Skeletal muscle tissue (tissue), 4 donors: ENCODE results near the gene CACHD1. TPM values are rescaled to one million over a fixed set of nuclear protein-coding genes. Genes with fewer than 3 reads are reported as not detected.
A peak's percentile ranks its signal among the peaks of the same experiment; 100 is the strongest.

Source experiments
- H3K27ac ChIP-seq: one replicate; pipeline ENCODE4 v1.7.0; 2013; ENCODE audit warnings: mild to moderate bottlenecking, low read depth, low read length, inconsistent platforms
- H3K27me3 ChIP-seq, 3 donors: one replicate each; pipeline ENCODE4 v1.7.0; 2013; ENCODE audit warnings: low read length in 3 of 3; ENCODE audit not compliant: control insufficient read depth in 3 of 3, insufficient read depth in 3 of 3
- H3K36me3 ChIP-seq, 3 donors: one replicate each; pipeline ENCODE4 v1.7.0; 2013; ENCODE audit warnings: low read length in 3 of 3; ENCODE audit not compliant: control insufficient read depth in 3 of 3, insufficient read depth in 3 of 3
- H3K4me1 ChIP-seq, 3 donors: one replicate each; pipeline ENCODE4 v1.7.0; 2013; ENCODE audit warnings: low read length in 3 of 3, mild to moderate bottlenecking in 3 of 3; ENCODE audit not compliant: control insufficient read depth in 3 of 3, insufficient read depth in 3 of 3
- H3K4me3 ChIP-seq, 3 donors: one replicate each; pipeline ENCODE4 v1.7.0; 2013; ENCODE audit warnings: low read length in 3 of 3
- H3K9ac ChIP-seq, 3 donors: one replicate each; pipeline ENCODE4 v1.7.0; 2013; ENCODE audit warnings: low read length in 3 of 3, mild to moderate bottlenecking in 3 of 3, moderate library complexity in 2 of 3, low read depth in 1 of 3
- H3K9me3 ChIP-seq, 3 donors: one replicate each; pipeline ENCODE4 v1.7.0; 2013; ENCODE audit warnings: low read length in 3 of 3; ENCODE audit not compliant: control insufficient read depth in 3 of 3
- total RNA-seq: library from RNA; depleted of rRNA; stranded (reverse); fragments of >200 nt; gene quantifications from one replicate; pipeline ENCODE4 v1.2.3, GENCODE V29; 2014
- donor health status: Osteomylitis.

CACHD1 gene
- total RNA-seq, 1 donor from 2014 or later: 12.5 TPM

DNA sequence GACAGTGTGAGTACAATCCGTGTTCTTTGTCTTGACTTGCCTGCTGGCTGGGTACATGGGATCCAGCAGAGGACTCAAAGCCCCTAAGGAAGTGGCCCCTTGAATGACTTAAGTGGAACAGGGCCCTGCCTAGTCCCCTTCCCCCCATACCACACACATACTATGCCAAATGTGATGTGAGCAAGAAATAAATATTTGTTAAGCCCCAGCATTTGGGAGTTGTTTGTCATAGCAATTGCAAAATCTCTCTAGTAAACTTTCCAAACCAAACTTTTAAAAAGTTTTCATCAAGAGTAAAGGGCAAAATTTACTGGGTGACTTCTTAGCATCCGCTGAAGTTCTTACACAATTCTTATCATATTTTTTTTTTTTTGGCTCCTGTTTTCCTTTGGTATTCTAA lies 32.5 kb upstream of the CACHD1 start:
- Histone ChIP-seq H3K4me1 (no peaks in the 10 kb centered on the region), H3K27ac (no peak overlapping the region), H3K36me3 (no peaks in the 10 kb centered on the region), H3K4me3 (no peak overlapping the region), H3K9me3 (no peaks in the 10 kb centered on the region), H3K9ac (no peak overlapping the region), H3K27me3 (no peaks in the 10 kb centered on the region)

GRCh38 chr1:64440183-64440826 lies 29.6 kb upstream of the CACHD1 start:
- H3K4me1 ChIP-seq: no peaks in the 10 kb centered on the region
- H3K9me3 ChIP-seq: no peaks in the 10 kb centered on the region
- H3K27me3 ChIP-seq: no peaks in the 10 kb centered on the region
- H3K27ac ChIP-seq: no peak overlapping the region
- H3K9ac ChIP-seq: no peak overlapping the region
- H3K4me3 ChIP-seq: no peak overlapping the region
- no peaks in the 10 kb centered on the region for H3K36me3 ChIP-seq

DNA sequence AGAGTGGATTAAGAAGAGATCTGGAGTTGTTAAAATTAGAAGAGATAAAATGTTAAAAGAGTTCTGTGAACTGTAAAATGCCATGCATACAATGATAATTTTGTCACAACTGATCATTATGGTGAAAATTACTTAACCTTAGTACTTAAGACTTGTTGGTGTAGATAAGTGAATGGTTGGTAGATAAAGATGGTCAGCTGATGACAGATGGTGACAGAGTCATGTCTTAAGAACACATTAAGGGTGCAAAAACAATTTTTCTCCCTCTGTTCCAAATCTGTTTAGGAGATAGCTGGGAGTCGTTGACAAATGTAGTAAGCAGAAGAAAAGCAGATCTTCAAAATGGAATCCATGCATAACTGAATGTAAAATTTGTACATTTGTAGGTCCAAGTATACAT lies 18.5 kb upstream of the CACHD1 start:
- no peaks in the 10 kb centered on the region for H3K4me1 ChIP-seq
- H3K9me3 ChIP-seq: no peaks in the 10 kb centered on the region
- H3K36me3 ChIP-seq: no peaks in the 10 kb centered on the region
- no peak overlapping the region for H3K4me3 ChIP-seq
- no peak overlapping the region for H3K27ac ChIP-seq
- no peaks in the 10 kb centered on the region for H3K27me3 ChIP-seq
- no peak overlapping the region for H3K9ac ChIP-seq

DNA sequence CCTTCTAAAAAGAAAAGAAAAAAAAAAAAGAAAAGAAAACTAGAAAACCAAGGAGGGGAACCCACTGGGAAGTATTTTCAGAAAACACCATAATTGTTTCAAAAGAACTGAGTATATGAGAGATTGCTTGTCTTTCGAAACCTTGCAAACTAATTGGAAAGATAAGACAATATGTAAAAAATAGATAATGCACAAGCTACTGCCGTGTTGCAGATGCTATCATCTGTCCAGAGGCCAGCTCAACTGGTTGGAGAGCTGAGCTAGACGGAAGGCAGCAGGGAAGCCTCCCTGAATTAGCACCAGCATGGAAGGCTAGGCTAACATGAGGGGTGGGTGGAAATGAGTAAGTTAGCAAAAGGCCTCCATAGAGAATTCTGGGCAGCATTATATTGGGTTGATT lies 16.2 kb upstream of the CACHD1 start:
- H3K4me1 ChIP-seq: no peaks in the 10 kb centered on the region
- no peaks in the 10 kb centered on the region for H3K36me3 ChIP-seq
- no peak overlapping the region for H3K27ac ChIP-seq
- no peaks in the 10 kb centered on the region for H3K27me3 ChIP-seq
- H3K9ac ChIP-seq: no peak overlapping the region
- no peaks in the 10 kb centered on the region for H3K9me3 ChIP-seq
- no peak overlapping the region for H3K4me3 ChIP-seq

GRCh38 chr1:64458915-64459314 lies 11.0 kb upstream of the CACHD1 start:
- Histone ChIP-seq H3K27ac (no peak overlapping the region), H3K4me1 (no peaks in the 10 kb centered on the region), H3K9ac (no peak overlapping the region), H3K36me3 (no peaks in the 10 kb centered on the region), H3K4me3 (no peak overlapping the region), H3K9me3 (no peaks in the 10 kb centered on the region), H3K27me3 (peaks cover 0 to 2% (median 0%) of the 10 kb centered on the region in 3 donors)

GRCh38 chr1:64459743-64460142 lies 10.2 kb upstream of the CACHD1 start:
- Histone ChIP-seq H3K4me1 (no peaks in the 10 kb centered on the region), H3K9ac (no peak overlapping the region), H3K4me3 (no peak overlapping the region), H3K27ac (no peak overlapping the region), H3K9me3 (no peaks in the 10 kb centered on the region), H3K36me3 (no peaks in the 10 kb centered on the region), H3K27me3 (peaks cover 0 to 2% (median 0%) of the 10 kb centered on the region in 3 donors)

DNA sequence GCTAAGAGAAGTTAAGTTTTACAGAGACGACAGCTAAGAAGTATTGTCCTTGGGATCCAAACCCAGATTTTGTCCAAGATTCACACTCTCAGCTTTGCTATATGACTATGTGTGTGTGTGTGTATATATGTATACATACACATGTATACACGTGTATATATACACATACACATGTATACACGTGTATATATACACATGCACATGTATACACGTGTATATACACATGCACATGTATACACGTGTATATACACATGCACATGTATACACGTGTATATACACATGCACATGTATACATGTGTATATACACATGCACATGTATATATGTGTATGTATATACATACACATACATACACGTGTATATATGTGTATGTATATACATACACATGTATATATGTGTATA lies 3.9 kb upstream of the CACHD1 start:
- H3K9me3 ChIP-seq: no peaks in the 10 kb centered on the region
- peaks cover 0 to 3% (median 0%) of the 10 kb centered on the region in 3 donors for H3K27me3 ChIP-seq
- H3K4me3 ChIP-seq: no peak overlapping the region
- H3K9ac ChIP-seq: no peak overlapping the region
- no peaks in the 10 kb centered on the region for H3K36me3 ChIP-seq
- peaks cover 4 to 13% (median 8%) of the 10 kb centered on the region in 3 donors for H3K4me1 ChIP-seq
- H3K27ac ChIP-seq: no peak overlapping the region

DNA sequence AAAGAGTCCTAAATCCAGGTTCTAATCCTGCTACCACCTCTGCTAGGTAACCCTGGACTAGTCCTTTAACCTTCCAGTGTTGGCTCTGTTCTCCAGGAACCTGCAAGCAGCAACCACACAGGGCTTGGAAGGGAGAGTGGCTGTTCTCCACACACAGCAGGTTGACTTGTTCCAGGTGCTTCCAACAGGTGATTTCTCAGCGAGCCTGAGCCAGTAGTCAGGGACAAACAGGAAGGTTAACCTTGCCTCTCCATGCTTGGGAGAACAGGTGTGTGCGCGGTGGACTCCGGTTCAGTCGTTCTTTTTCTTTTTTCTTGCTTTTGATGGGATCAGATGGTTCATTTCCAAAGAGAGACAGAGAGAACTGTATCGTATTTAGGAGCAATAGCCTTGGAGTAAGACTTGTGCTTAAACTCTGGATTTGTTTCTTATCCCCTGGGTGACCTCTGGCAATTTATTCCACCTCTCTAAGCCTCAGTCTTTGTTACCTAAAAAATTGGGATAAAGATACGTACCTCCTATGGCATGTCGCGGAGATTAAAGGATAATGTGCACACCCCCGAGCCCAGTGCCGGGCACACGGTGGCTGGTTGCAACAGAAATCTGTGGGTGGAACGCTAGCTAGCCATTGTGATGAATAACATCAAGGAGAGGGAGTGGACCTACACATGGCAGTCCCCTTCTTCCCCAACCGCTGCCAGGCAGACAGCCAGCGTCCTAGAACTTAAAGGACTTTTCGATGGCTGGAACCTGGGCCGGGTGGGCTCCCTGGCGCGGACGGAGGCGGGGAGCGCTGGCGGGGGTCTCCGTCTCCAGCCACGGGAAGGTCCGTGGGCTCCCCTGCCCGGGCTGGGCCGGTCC lies 583 bp upstream of the CACHD1 start:
- H3K9ac ChIP-seq: peak overlapping the region; percentile 55 to 84 (median 62)
- peaks cover 7 to 21% (median 13%) of the 10 kb centered on the region in 3 donors for H3K4me1 ChIP-seq
- peak overlapping the region; percentile 65 to 82 (median 71) for H3K4me3 ChIP-seq
- H3K36me3 ChIP-seq: no peaks in the 10 kb centered on the region
- H3K27ac ChIP-seq: peak overlapping the region; percentile 68
- peaks cover 0 to 3% (median 0%) of the 10 kb centered on the region in 3 donors for H3K27me3 ChIP-seq
- H3K9me3 ChIP-seq: no peaks in the 10 kb centered on the region

- Histone ChIP-seq H3K9me3 (no peaks in the 10 kb centered on the region), H3K4me1 (peaks cover 13 to 33% (median 24%) of the 10 kb centered on the region in 3 donors), H3K4me3 (peak overlapping the region; percentile 65 to 82 (median 71)), H3K9ac (peak overlapping the region; percentile 69 to 84 (median 74)), H3K27ac (peak overlapping the region; percentile 68), H3K36me3 (no peaks in the 10 kb centered on the region), H3K27me3 (peaks cover 0 to 3% (median 0%) of the 10 kb centered on the region in 3 donors)
Measured at GRCh38 chr1:64470665-64471217, 812 bp downstream of the CACHD1 start.
